Activated T-helper 1 cell treated with anti-CD3 and anti-CD28 coated beads, Interleukin-2, amount 50 U/mL, for 16 hours (primary cell): ENCODE results near the gene POLE.

ENCODE experiments used
- DNase-seq, 2 donors: peaks; one replicate each; pipeline ENCODE4 v3.0.0-alpha.2; 2020; ENCODE audit warnings: low read depth in 1 of 2, low spot score in 1 of 2

Gene POLE

DNA sequence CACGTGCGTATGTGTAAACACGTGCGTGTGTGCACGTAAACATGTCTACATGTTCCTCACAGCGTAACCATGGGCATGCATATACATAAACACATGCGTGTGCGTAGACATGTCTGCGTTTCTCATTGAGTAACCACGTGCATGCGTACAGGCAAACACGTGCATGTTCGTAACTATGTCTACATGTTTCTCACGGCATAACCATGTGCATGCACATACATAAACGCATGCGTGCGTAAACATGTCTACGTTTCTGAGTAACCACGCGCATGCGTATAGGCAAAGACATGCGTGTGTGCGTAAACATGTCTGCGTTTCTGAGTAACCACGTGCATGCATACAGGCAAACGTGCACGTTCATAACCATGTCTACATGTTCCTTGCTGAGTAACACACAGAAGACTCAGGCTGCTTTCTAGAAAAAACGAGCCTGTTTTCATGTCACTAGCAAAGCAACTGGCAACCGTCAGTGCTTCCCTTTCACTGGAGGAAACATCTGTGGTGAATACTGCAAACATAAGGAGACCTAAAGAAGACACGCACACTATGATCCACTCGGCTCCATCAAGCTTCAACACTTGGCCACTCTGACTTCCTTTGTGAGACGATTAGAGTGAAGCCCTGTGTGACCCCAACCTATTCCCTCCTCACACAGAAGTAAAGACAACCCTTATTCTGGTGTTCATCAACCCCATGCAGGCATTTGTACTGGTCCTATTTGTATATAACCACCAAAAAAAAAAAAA is 28.8 kb downstream of the POLE start:
- no peak for DNase-seq

DNA sequence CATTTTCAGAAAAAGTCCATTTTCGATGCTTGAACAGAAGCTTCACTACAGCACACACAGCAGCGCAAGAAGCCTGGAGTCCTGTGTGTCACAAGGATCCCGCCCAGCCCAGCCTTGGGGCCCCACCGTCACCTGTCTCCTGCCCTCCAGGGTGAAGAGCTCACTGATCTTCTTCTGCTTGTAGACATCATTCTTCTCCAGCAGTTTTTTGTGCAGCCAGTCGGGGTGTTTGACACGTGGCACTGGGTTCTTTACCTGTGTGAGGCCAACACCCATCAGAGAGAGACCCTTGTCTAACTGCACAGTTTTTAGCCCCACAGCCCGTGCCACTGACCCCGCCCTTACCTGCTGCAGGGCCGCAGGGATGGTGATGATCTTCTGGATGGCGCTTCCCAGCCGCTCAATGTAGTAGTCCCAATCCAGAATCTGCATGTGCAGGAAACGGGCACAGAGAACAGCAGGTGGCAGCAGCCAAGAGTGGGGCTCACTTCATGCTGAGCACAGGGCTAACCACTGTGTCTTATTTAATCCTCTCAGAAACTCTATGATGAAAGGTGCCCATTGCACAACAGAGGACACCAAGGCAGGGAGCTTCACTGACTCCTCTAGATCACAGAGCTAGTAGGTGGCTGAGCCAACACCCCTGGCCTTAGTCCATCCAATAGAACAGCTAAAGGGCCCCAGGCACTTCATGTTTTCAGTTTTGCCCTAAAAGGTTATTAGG is 30.0 kb downstream of the POLE start:
- no peak for DNase-seq

DNA sequence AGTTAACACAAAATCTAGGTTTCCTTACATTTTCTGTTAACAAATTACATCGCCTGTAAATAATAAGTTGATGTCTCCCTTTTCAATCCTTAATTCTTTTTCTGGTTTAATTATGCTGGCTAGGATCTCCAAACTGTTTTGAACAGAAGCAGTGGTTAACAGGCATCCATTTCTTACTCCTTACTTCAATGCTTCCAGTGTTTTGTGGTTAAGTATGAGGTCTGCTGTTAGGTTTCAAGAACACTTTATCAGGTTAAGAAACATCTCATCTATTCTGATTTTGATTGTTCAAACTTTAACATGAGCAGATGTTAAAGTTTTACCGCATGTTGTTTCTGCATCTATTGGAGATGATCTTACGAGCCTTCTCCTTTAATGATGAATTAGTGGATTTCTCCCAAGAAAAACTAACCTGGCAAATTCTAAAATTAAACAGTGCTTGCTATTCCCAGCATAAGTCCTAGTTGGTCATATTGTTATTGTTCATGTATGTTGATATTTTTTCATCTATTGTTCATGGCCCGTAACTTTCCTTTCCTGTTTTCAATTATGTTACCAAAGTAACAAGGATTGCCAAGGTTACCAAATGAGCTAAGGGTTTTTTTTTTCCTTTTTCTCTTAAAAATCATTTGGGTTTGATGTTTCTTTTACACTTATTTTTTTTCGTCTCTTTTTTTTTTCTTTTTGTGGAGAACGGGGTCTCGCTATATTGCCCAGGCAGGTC is 33.4 kb downstream of the POLE start:
- no peak for DNase-seq

DNA sequence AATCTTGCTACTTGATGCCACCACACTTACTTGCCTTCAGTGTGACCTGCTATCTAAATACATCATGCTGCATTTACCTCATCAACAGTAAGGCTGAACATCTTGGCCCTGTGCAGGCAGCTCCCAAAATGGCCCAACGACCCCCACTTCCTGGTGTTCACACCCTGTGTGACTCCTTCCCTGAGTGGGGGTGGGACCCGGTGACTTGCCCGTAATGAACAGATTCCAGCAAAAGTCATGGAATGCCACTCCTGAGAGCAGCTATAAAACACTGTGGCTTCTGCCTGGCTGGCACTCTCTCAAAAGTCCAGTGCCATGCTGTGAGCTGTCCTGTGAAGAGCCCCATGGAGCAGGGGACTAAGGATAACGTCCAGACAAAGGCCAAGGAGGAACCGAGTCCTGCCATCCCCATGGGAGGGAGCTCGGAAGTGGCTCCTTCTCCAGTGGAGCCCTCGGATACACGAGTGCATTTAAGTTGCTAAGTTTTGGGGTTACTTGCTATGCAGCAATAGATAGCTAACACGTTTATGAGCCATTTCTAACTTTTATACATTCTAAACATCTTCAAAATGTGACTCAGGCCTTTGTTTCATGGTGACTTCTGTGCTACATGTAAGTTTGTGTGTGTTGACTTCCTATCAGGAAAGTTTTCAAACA is 35.6 kb downstream of the POLE start:
- DNase-seq = no peak

DNA sequence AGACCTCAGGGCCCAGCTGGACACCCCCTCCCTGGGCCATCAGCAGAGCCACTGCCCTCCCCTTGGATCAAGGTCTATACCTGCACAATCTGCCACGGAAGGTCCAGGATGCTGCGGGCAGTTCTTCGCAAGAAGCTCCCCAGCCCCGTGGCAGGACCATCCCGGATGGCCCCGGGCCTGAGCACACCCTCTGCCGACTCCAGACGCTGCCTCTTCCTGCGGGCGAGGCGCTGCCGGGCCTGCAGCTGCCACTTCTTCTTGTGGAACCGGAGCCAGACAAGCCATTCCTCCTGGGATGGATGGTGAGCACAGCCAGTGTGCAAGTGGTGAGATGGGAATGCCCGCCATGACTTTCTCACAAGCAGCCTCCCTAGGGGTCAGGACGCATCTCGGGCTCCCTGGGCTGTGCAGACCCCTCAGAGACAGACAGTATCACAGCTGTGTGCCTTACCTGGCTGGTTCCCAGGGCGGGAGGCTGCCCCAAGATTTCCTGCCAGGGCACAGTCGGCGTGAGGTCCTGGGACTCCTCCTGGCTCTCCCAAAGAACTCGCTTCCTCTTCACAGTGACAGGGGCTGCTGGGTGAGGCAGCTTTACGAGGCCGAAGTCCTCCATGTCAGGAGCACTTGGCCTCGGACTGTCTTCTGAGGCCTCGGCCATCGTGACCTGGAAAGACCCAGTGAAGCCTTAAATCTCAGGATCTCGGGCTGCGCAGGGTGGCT is 37.8 kb downstream of the POLE start:
- no peak for DNase-seq

DNA sequence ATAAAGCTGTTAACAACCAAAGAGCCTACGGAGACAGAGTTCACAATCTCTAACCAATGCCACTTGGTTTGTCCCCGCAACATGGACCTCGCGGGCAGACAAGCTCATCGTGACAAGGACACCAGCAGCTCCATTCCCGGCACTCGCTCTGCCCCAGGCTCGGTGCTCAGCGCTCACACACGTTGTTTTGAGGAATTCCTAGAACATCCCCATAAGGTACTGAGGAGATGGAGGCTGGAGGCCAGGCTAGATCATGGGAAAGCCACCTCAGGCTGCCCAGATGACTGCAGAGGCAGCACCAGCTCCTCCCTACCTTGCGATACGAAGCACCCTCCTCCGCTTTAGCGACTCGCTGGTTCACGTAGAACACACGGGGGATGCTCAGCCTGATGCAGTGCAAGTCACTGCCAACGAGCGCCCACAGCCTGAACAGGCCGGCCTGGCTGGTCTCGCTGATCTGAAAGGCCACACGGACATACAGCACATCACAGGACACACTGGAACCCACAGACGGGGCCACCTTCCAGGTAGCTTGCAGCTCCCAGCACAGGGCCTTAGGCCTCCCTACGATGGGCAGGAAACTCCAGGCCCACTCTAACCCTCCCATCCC is 38.4 kb downstream of the POLE start:
- no peak for DNase-seq

DNA sequence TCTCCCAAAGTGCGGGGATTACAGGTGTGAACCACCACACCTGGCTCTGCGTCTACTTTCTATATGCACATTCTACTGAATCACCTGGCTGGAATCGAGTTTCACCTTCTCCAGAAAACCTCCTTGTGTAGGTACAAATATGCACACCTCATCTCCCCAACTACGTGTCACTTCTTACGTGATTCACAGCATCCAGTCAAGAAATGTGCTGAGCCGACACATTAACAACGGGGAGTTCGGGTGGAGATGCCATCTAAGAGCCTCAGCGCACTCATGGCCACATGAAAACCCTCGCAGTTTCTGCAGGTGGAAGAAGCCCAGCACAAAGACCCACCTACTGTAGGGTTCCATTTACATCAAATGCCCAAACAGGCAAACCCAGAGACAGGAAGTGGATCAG is 39.3 kb downstream of the POLE start:
- DNase-seq = no peak

DNA sequence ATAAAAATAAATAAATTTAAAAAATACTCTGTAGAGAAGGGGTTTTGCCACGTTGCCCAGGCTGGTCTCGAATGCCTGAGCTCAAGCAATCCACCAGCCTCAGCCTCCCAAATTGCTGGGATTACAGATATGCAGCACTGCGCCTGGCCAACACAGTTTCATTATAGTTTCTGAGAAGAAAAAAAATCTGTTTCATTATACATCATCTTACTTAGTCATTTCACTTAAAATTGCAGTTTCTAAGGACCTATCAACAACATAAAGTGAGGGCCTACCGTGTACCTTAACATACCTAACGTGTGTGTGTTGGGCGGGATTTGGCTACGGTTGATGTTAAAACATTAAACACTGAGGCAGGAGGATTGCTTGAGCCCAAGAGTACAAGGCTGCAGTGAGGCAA is 40.3 kb downstream of the POLE start:
- DNase-seq = no peak

DNA sequence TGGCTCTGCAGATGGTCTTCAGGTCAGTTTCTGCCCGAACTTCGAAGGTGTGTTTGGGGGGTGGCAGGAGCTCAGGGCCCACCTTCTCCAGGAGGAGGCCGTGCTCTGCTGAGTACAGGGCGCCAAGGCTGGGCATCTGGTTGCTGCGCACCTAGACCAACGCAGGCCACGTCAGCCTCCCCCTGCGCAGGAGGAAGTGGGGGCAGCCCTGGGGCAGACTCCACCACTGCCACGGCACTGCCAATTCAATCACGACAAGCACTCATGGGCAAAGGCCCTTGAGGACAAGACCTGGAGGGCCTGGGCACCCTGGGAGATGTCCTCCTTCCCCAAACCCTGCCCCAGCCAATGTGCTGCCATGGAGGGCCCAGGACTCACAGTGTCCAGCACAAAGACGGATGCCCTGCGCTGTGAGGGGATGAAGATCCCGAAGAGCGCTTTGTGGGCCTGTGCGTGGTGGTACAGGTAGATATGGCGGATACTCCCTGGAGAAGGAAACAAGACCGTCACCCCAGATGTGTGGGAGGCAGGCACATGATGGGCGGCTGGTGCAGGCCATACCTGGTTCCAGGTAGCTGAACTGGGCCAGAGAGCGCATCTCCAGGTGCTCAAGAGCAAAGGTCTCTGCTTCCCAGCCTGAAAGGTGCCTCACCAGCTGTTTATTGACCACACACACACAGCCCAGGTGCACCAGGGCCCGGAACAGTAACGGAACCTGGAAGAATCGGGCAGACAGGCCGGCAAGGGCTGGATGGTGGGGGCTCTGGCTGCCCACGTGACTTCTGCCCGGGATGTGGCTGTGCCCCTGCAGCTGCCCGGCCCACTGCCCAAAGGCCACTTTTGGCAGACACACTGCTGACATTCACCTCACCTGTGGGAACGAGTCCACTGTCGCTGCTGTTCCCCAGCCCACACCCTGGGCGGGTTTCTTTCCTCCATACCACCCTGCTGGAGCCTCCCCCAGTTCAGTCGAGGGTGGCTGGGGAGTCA is 44.0 kb downstream of the POLE start:
- DNase-seq = no peak

DNA sequence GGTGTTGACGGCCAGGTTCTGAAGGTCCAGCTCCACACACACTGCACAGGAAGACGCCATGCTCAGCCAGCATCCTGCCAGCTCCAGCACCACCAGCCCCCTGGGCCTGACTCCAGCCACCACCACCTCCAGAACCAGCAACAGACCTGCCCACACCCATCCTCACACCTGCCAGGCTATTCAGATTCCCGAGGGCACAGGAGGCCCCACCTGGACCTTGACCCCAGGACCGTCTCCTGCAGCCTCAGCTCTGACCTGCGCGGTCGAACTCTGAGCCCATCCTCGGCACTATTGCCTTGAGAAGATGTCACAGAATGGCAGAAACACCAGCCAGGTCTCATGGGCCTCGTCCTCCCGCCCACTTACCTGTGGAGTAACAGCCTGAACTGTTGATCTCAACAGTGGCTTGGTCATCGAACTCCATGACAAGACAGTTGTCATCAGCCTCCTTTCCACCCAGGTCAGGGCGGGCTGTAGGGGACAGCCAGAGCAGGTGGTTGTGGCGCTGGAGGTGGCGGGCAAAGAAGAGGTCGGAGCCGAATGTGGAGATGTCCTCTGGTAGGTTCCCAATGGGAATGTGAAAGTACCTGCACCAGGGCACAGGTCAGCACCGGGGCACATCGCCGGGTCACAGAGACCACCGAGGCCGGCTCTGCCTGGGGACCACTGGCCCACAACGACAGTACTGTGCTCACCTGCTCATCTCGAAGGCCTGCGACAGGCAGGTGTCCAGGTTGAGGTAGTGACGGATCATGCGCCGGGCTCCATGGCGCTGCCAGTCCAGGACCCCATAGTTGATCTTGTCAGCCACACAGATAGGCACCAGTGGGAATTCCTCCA is 45.1 kb downstream of the POLE start:
- DNase-seq = no peak

DNA sequence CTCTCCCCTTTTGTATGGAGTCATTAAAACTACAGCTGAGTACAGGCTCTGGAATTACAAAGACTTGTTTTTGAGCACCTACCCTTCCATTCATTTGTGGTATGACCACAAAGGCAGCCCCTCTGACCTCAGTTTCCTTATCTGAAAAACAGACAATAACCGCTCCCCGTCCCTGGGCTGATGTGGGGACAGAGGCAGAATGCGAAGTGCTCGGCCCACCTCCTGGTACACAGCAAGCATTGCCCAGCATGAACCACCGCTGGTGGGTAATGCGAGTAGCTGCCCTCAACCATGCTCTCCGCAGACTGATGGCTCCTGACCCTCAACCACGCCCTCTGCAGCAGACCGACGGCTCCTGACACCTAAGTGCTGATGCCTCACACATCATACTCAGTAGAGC is 46.2 kb downstream of the POLE start:
- no peak for DNase-seq

DNA sequence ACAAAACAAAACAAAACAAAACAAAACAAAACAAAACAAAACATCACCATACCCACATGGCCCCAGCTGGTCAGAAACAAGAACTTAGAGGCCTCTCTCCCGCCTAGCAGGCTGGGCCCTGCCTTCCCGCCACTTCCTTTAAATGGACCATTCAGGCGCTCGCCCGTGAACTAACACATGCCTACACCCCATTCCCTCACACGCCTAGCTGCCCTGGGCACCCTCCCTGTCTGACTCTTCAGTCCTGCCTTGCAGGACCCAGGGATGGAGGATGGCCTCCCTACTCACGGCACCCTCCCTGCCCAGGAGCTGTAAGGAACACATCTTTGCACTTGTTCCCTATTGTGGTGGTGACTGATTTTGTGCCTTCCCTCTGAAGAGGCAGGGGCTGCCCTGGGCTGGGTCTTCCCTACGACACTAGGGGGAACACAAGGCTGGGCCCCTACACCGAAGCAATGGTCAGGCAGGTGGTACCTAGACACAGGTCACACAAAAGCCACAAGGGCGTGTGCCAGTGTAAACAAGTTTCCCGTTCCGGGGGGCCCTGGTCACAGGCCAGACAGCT is 47.1 kb downstream of the POLE start:
- no peak for DNase-seq

DNA sequence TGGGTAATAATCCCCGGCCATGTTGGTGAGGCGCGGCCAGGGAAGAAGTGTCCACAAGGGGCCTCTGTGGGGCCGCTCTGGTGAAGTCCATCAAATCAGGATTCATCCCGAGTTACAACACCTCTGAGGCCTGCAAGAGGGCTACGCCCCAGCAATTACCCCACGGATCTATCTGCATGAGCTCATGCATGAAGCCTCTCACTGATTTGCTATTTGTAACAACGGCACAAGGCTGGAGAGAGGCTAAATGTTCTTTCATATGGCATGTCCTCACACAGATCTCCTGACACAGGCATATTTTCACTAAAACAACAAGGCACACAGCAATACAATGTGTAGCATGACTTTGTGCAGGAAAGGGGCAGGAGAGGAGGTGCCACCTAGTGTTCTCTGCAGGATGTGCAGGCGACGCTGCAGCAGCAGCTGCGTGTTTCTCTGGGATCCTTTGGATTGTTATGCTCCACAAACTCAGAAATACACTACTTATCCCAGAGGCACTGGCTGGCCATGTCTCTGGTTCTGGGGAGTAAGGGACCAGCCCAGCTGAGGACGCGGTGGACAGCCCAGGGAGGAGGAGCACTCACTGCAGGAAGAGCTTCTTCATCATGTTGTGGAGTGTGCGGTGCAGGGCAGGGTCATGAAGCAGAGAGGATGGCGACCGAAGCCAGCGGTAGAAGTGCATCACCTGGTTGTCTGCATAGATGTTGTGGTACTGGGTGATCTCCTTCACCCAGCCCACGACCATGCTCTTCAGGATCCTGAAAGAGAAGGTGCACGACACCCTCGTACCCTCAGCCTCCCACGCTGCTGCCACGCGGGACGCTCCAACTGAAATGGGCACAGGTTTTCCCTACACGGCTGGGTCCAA is 48.4 kb downstream of the POLE start:
- no peak for DNase-seq

DNA sequence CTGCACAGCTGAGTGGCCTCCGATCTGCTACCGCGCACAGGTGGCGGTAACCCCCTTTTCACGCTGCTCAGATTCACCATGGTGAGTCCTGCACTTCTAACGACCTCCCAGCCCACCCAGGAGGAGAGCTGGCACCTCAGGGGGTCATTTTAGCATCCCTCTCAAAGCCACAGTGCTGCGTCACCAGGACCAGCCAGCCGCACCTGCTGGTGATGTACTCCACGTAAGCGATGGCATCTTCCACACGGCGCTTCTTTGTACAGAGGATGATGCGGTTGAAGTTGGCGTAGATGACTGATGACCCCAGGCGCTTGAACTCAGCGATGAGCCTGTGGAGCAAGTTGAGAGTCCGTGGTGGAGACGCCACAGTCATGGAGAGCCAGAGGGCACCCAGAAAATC is 49.3 kb downstream of the POLE start:
- no peak for DNase-seq

DNA sequence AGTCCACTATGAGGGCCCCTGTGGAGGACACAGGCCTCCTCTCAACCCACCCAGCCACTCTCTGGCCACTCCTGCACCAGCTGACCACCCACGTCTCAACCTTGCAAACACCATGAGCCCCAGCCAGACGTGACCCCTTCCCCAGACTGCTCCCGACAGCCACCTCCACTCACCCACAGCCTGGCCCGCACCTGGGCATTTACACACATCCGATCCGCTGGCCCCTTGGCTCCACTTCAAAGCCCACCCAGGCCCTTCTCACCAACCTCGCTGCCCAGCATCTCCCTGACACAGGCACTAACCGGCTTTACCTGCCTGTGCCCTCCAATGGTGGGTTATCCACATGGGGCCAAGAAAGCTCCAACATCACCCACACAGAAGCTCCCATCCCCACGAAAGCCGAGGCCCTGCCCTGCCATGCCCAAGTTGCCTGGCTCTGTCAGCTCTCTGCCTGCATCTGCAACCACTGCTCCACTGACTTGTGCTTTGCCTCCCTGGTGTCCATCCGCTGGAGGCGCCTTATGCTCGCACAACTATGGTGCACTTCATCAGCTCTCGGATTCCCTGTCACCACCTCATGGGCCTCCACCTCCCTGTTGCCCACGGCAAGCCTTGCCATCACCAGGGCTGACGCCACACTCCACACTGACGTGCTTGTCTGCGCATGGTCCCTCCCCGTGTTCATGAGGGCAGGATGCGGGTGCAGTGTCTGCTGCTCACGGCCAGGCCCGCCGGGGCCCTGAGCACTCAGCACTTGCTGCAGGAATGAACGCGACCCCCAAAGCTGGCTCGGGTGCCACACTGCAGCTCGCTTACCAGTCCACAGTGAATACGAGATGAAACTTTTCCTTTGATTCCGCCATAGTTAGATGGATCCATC is 51.8 kb downstream of the POLE start:
- DNase-seq = no peak

DNA sequence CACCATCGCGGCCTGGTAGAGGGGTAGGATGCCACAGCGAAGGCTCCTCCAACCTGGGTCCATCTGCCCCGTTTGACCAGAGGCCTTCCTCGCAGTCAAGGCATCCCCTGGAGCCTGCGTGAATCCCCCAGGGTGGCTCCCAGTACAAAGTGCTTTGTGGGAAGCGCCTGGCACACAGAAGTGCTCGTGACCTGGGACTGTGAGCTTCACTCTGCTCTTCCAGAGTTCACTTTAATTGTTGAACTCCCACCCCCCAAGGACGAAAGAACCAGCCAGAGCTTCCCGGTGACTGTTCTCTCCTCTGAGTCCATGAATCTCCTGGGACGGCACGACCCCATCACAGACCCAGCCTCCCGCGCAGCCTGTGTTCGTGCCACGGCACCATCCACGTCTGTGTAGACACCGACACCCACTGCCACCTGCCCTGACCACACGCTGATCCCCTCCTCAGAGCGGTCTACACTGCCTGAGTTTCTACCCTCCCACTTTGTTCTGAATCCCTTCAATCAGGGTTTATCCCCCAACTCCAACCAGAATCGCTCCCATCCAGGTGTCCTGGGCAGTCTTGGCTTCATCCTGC is 52.6 kb downstream of the POLE start:
- no peak for DNase-seq
